OCI-LY1 (cell line): ENCODE results near the gene C10orf88.

Experiments
- EZH2 ChIP-seq: fragments of 200-600 bp; sonication (generic), shearing (Covaris generic); IDR thresholded peaks from 2 replicates; pipeline ENCODE4 v1.8.0; 2017; ENCODE audit warnings: borderline replicate concordance, mixed run types, mild to moderate bottlenecking, antibody characterized with exemption, low read length, moderate library complexity, mixed read lengths
- TF ChIP-seq, protein P1 (sequence below): fragments of 200-600 bp; sonication (generic), shearing (Covaris generic); IDR thresholded peaks from 2 replicates; pipeline ENCODE4 v1.5.1; 2017; ENCODE audit warnings: mild to moderate bottlenecking, antibody characterized with exemption, low read length, moderate library complexity, mixed read lengths

DNA sequence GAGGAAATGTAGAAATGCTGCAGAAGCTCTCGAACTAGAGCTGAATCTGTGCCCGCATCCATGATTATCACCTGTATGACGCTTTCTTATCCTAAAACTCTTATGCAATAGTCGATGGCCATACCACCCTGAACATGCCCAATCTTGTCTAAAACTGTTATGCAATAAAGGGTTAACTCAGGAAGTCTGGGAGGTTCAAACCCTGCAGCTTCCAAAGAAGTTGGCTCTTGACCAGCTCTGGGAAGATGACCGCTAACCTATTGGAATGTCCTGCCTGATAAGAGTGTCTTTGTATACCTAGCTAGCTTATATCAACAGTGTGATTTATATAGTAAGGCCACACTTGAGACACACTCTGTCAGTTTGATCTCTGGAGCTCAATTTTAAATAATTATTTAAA is 3.4 kb upstream of the C10orf88 start:
- TF ChIP-seq, protein P1, sequence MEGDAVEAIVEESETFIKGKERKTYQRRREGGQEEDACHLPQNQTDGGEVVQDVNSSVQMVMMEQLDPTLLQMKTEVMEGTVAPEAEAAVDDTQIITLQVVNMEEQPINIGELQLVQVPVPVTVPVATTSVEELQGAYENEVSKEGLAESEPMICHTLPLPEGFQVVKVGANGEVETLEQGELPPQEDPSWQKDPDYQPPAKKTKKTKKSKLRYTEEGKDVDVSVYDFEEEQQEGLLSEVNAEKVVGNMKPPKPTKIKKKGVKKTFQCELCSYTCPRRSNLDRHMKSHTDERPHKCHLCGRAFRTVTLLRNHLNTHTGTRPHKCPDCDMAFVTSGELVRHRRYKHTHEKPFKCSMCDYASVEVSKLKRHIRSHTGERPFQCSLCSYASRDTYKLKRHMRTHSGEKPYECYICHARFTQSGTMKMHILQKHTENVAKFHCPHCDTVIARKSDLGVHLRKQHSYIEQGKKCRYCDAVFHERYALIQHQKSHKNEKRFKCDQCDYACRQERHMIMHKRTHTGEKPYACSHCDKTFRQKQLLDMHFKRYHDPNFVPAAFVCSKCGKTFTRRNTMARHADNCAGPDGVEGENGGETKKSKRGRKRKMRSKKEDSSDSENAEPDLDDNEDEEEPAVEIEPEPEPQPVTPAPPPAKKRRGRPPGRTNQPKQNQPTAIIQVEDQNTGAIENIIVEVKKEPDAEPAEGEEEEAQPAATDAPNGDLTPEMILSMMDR: no peak
- no peak for TF ChIP-seq EZH2
